SU-DHL-6 (cell line): ENCODE measurements around the gene RIC8B.

Experiments used
- H2AFZ ChIP-seq: fragments of 200-600 bp; sonication (generic); 2 replicates; pipeline ENCODE4 v1.6.1; 2014; ENCODE audit warnings: low read depth, mild to moderate bottlenecking, moderate library complexity, mixed read lengths, antibody characterized with exemption, low read length; ENCODE audit not compliant: severe bottlenecking
- H3F3A ChIP-seq: fragments of 200-600 bp; shearing (Covaris generic); 2 replicates; pipeline ENCODE4 v1.6.0; 2016; ENCODE audit warnings: antibody characterized with exemption, mild to moderate bottlenecking; ENCODE audit not compliant: insufficient read depth
- H3K27ac ChIP-seq: fragments of 200-600 bp; sonication (generic); 2 replicates; pipeline ENCODE4 v1.5.1; 2016; ENCODE audit warnings: low read depth, mild to moderate bottlenecking, low read length, moderate library complexity, mixed read lengths
- H3K27me3 ChIP-seq: fragments of 200-600 bp; sonication (generic), shearing (Covaris generic); 2 replicates; pipeline ENCODE4 v1.6.0; 2014; ENCODE audit warnings: mild to moderate bottlenecking, low read length
- H3K36me3 ChIP-seq: fragments of 200-600 bp; sonication (generic); 2 replicates; pipeline ENCODE4 v1.6.1; 2014; ENCODE audit warnings: mild to moderate bottlenecking, low read length, mixed read lengths
- H3K4me2 ChIP-seq: fragments of 300-600, 200-600 bp; shearing (Covaris generic), sonication (generic); 2 replicates; pipeline ENCODE4 v1.6.0; 2014; ENCODE audit warnings: low read length, low read depth, mild to moderate bottlenecking; ENCODE audit not compliant: poor library complexity, severe bottlenecking
- H3K4me3 ChIP-seq: fragments of 200-600 bp; sonication (generic); 2 replicates; pipeline ENCODE4 v1.5.1; 2014; ENCODE audit warnings: antibody characterized with exemption, low read length, mild to moderate bottlenecking, mixed read lengths; ENCODE audit not compliant: insufficient read depth, poor library complexity, severe bottlenecking
- H3K79me2 ChIP-seq: fragments of 200-600 bp; sonication (generic); 2 replicates; pipeline ENCODE4 v1.6.1; 2014; ENCODE audit warnings: mild to moderate bottlenecking, low read length, moderate library complexity; ENCODE audit not compliant: insufficient read depth
- H3K9ac ChIP-seq: fragments of 200-600 bp; sonication (generic); 2 replicates; pipeline ENCODE4 v1.7.0; 2014; ENCODE audit warnings: mild to moderate bottlenecking, low read length
- H3K9me2 ChIP-seq: fragments of 200-600 bp; sonication (generic); replicated peaks from 2 replicates; pipeline ENCODE4 v1.6.1; 2014; ENCODE audit warnings: low read length; ENCODE audit not compliant: insufficient read depth
- H3K9me3 ChIP-seq: fragments of 200-600 bp; sonication (generic); 2 replicates; pipeline ENCODE4 v1.6.1; 2014; ENCODE audit warnings: low read length, mixed read lengths; ENCODE audit not compliant: insufficient read depth
- H4K20me1 ChIP-seq: fragments of 200-600 bp; sonication (generic); 2 replicates; pipeline ENCODE4 v1.6.1; 2014; ENCODE audit warnings: low read depth, mild to moderate bottlenecking, antibody characterized with exemption, low read length, moderate library complexity, mixed read lengths
- CTCF ChIP-seq: fragments of 200-600 bp; sonication (generic); IDR thresholded peaks from one replicate; pipeline ENCODE4 v1.5.1; 2017; ENCODE audit warnings: antibody characterized with exemption, mild to moderate bottlenecking, low read length, moderate library complexity; ENCODE audit not compliant: insufficient read depth, poor library complexity, severe bottlenecking
- EZH2phosphoT487 ChIP-seq: fragments of 200-600 bp; sonication (generic), shearing (Covaris generic); conservative IDR thresholded peaks from 2 replicates; pipeline ENCODE4 v1.6.1; 2018; ENCODE audit warnings: mild to moderate bottlenecking, antibody characterized with exemption, low read length, moderate library complexity, mixed read lengths

The RIC8B gene

DNA sequence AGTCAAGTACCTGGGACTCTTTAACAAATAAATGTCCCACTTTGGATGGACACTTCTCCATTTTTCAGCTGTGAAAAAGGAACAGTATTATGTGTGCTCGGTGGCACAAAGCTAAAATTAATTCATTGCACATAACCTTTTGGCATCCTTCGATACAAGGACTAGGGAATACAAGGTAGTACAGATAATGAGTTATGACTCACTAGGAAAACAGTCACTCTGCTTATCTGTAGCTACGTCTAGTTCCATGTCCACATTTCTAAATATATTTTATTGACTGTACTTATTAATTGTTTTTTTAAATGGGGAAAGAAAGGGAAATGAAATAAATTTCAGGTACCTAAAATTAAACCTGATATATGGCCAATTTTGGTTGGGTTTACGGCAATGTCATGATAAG is 35.2 kb upstream of the RIC8B start:
- H3K4me2 ChIP-seq, result no peak overlapping the region
- H3K9me3 ChIP-seq, result no peaks in the 10 kb centered on the region
- no peaks in the 10 kb centered on the region for H3K36me3 ChIP-seq
- no peak overlapping the region for H3K9ac ChIP-seq
- H3K9me2 ChIP-seq, result no peaks in the 10 kb centered on the region
- H3K79me2 ChIP-seq, result no peaks in the 10 kb centered on the region
- TF ChIP-seq CTCF (no peak), EZH2phosphoT487 (no peak)
- H3F3A ChIP-seq, result no peaks in the 10 kb centered on the region
- no peak overlapping the region for H3K4me3 ChIP-seq
- H4K20me1 ChIP-seq, result no peaks in the 10 kb centered on the region
- H3K27ac ChIP-seq, result no peak overlapping the region
- no peak overlapping the region for H2AFZ ChIP-seq
- H3K27me3 ChIP-seq, result no peaks in the 10 kb centered on the region

- no peaks in the 10 kb centered on the region for H3K27me3 ChIP-seq
- no peaks in the 10 kb centered on the region for H3K9me2 ChIP-seq
- H3K79me2 ChIP-seq, result no peaks in the 10 kb centered on the region
- H2AFZ ChIP-seq, result no peak overlapping the region
- no peak overlapping the region for H3K4me2 ChIP-seq
- H3K27ac ChIP-seq, result no peak overlapping the region
- no peaks in the 10 kb centered on the region for H3F3A ChIP-seq
- no peaks in the 10 kb centered on the region for H3K36me3 ChIP-seq
- H3K4me3 ChIP-seq, result no peak overlapping the region
- no peaks in the 10 kb centered on the region for H4K20me1 ChIP-seq
- H3K9ac ChIP-seq, result no peak overlapping the region
- no peaks in the 10 kb centered on the region for H3K9me3 ChIP-seq
- TF ChIP-seq CTCF (no peak), EZH2phosphoT487 (no peak)
These were observed 34.5 kb upstream of the RIC8B start for GRCh38 chr12:106739815-106740530.

DNA sequence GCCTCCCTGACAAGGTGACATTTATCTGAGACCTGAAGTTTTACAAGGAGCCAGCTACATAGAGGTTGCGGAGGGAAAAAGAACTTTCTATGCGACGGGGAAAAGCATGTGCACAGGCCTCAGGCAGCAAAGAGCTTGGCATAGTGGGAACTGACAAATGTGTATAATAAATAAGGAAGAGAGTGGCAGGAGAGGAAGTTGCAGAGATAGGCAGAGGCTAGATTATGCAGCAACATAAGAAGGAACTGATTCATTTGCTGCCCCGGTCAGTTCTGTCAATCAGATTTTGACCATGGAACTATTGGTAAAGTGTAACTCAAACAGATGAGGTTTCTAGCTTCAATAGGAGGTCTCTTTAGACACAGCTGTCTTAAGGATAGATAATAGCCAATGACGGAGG is 33.7 kb upstream of the RIC8B start:
- Histone ChIP-seq H3K4me3 (no peak overlapping the region), H3F3A (no peaks in the 10 kb centered on the region), H3K36me3 (no peaks in the 10 kb centered on the region), H3K9me2 (no peaks in the 10 kb centered on the region), H3K27ac (no peak overlapping the region), H4K20me1 (no peaks in the 10 kb centered on the region), H2AFZ (no peak overlapping the region), H3K9ac (no peak overlapping the region), H3K79me2 (no peaks in the 10 kb centered on the region), H3K9me3 (no peaks in the 10 kb centered on the region), H3K4me2 (no peak overlapping the region), H3K27me3 (no peaks in the 10 kb centered on the region)
- TF ChIP-seq CTCF, result no peak
- TF ChIP-seq EZH2phosphoT487, result no peak
